ENCODE results near the gene SLC9A3. TPM values are rescaled to one million over a fixed set of nuclear protein-coding genes. Genes with fewer than 3 reads are reported as not detected.

Gene SLC9A3
- total and polyA plus RNA-seq, 7 donors = 0.81 to 1.7 (median 1.2) TPM

- Histone ChIP-seq H3K4me3 (no peak overlapping the region), H3K27ac (no peak overlapping the region), H3K27me3 (ENCODE audit: insufficient read depth in 3 of 3, low read length in 2 of 3) (peaks cover 0 to 95% (median 25%) of the 10 kb centered on the region in 3 donors), H3K9me3 (no peaks in the 10 kb centered on the region), H3K4me1 (no peaks in the 10 kb centered on the region), H3K36me3 (ENCODE audit: insufficient read depth in 1 of 2, low read depth in 1 of 2) (no peaks in the 10 kb centered on the region)
- 82 to 84% (median 83%) methylated on average over 5 to 9 of the region's 9 CpGs for WGBS, 3 donors
- DNase-seq (no peak), ATAC-seq (no peak)
- TF ChIP-seq CTCF (IDR thresholded peaks at IDR 0.05) = no peak
- intact Hi-C loops (cut with DNase I) = no loop called here
Measured at GRCh38 chr5:520850-521226, 3.4 kb downstream of the SLC9A3 start.

- no peak for TF ChIP-seq CTCF (IDR thresholded peaks at IDR 0.05)
- no peak overlapping the region for H3K4me3 ChIP-seq
- H3K27me3 ChIP-seq (ENCODE audit: insufficient read depth in 3 of 3, low read length in 2 of 3) = peaks cover 0 to 91% (median 21%) of the 10 kb centered on the region in 3 donors
- no peak for ATAC-seq
- no peak overlapping the region for H3K27ac ChIP-seq
- no peak for DNase-seq
- no peaks in the 10 kb centered on the region for H3K36me3 ChIP-seq (ENCODE audit: insufficient read depth in 1 of 2, low read depth in 1 of 2)
- WGBS, 3 donors = 77 to 82% (median 78%) methylated on average over 20 of the region's 20 CpGs
- no peaks in the 10 kb centered on the region for H3K9me3 ChIP-seq
- H3K4me1 ChIP-seq = no peaks in the 10 kb centered on the region
- intact Hi-C loops (cut with DNase I) = no loop called here
Measured at GRCh38 chr5:520196-520849, 3.9 kb downstream of the SLC9A3 start.

- Histone ChIP-seq H3K36me3 (ENCODE audit: insufficient read depth in 1 of 2, low read depth in 1 of 2) (no peaks in the 10 kb centered on the region), H3K9me3 (no peaks in the 10 kb centered on the region), H3K4me3 (no peak overlapping the region), H3K4me1 (no peaks in the 10 kb centered on the region), H3K27ac (no peak overlapping the region), H3K27me3 (ENCODE audit: insufficient read depth in 3 of 3, low read length in 2 of 3) (peaks cover 0 to 91% (median 18%) of the 10 kb centered on the region in 3 donors)
- DNase-seq (no peak), ATAC-seq (no peak)
- whole genome bisulfite sequencing, 3 donors = 49 to 58% (median 57%) methylated on average over 9 to 10 of the region's 10 CpGs
- intact Hi-C loops (cut with DNase I) = no loop called here
- TF ChIP-seq CTCF (IDR thresholded peaks at IDR 0.05) = no peak
Measured at GRCh38 chr5:518721-519120, 5.5 kb downstream of the SLC9A3 start.

- H3K4me1 ChIP-seq = no peaks in the 10 kb centered on the region
- H3K9me3 ChIP-seq = no peaks in the 10 kb centered on the region
- no peak for DNase-seq
- WGBS, 3 donors = 89% methylated on average over 5 of the region's 5 CpGs
- no peak overlapping the region for H3K4me3 ChIP-seq
- H3K27ac ChIP-seq = no peak overlapping the region
- H3K27me3 ChIP-seq (ENCODE audit: insufficient read depth in 3 of 3, low read length in 2 of 3) = peaks cover 0 to 91% (median 12%) of the 10 kb centered on the region in 3 donors
- no peak for TF ChIP-seq CTCF (IDR thresholded peaks at IDR 0.05)
- ATAC-seq = no peak
- intact Hi-C loops (cut with DNase I) = no loop called here
- H3K36me3 ChIP-seq (ENCODE audit: insufficient read depth in 1 of 2, low read depth in 1 of 2) = no peaks in the 10 kb centered on the region
Measured at GRCh38 chr5:517535-518100, 6.6 kb downstream of the SLC9A3 start.

Data from psoas muscle (tissue), 8 donors.